Ishikawa (cell line): ENCODE results near the gene ERGIC1.

Experiments
- EP300 ChIP-seq: IDR thresholded peaks from 2 replicates; pipeline ENCODE4 v1.6.1; 2012; ENCODE audit warnings: borderline replicate concordance
- RAD21 ChIP-seq: IDR thresholded peaks from 2 replicates; pipeline ENCODE4 v1.6.1; 2012; ENCODE audit warnings: low read depth
- YY1 ChIP-seq: IDR thresholded peaks from 2 replicates; pipeline ENCODE4 v1.6.1; 2012; ENCODE audit warnings: low read depth

DNA sequence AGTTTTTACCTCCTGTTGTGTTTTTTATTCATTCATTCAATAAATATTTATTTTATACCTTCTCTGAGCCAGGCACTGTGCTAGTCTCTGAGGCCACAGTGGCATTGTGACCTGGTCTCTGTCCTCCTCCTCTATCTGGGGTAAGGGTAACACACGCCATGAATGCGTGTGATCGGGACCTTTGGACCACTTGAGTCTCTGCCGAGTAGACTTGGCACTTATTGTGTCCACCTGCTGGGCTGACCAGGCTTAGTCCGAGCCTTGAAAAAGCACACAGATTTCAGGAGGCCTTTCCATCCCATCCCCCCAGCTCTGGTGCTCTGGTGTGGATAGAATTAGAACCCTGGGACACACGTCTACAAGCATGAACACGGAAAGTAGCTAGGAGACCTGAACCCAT lies 58.7 kb downstream of the ERGIC1 start:
- TF ChIP-seq RAD21 (no peak), EP300 (no peak), YY1 (no peak)
